ENCODE measurements around the gene SMPDL3B. TPM values are rescaled to one million over a fixed set of nuclear protein-coding genes. Genes with fewer than 3 reads are reported as not detected.

The SMPDL3B gene
- total RNA-seq, 1 experiment from 2014 or later = not detected

DNA sequence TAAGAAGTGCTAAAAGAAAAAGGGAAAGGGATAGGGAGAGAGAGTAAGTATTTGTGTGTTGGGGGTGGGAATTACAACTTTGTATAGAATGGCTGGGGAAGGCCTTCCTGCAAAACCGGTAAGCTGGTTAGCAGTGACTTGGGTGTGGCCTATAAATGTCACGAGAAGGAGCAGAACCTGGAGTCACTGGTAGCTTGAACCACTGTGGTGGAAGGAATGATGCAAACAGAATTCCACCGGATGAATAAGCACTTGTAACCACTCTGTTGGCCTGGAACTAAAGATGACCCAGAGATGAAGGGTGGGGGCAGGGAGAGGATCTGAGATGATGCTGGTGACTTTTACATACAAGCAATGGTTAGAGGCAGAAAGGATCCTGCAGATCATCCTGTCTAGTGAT lies 33.9 kb downstream of the SMPDL3B start:
- Histone ChIP-seq H3K9me2 (replicated peaks; ENCODE audit: insufficient read depth, low read length) (no peaks in the 10 kb centered on the region), H3K36me3 (ENCODE audit: insufficient read depth, low read length) (no peaks in the 10 kb centered on the region), H3K9me3 (ENCODE audit: low read length) (no peaks in the 10 kb centered on the region), H3K9ac (ENCODE audit: low read length) (no peak overlapping the region), H3K4me1 (ENCODE audit: low read length) (no peaks in the 10 kb centered on the region), H3K4me2 (ENCODE audit: low read depth, low read length, poor library complexity, severe bottlenecking) (no peak overlapping the region), H3K79me2 (ENCODE audit: low read length) (no peaks in the 10 kb centered on the region), H4K20me1 (ENCODE audit: insufficient read depth, low read depth, low read length) (no peaks in the 10 kb centered on the region), H3K4me3 (ENCODE audit: low read length) (no peak overlapping the region), H2AFZ (ENCODE audit: low read length) (no peak overlapping the region), H3K27ac (ENCODE audit: low read length) (no peak overlapping the region), H3K27me3 (ENCODE audit: low read length) (no peaks in the 10 kb centered on the region)
- DNase-seq = no peak

- H3K27ac ChIP-seq (ENCODE audit: low read length) = no peak overlapping the region
- H3K36me3 ChIP-seq (ENCODE audit: insufficient read depth, low read length) = no peaks in the 10 kb centered on the region
Measured at GRCh38 chr1:27970401-27970800, 35.6 kb downstream of the SMPDL3B start.

GRCh38 chr1:27971674-27972073 lies 36.9 kb downstream of the SMPDL3B start:
- Histone ChIP-seq H3K36me3 (ENCODE audit: insufficient read depth, low read length) (no peaks in the 10 kb centered on the region), H3K4me2 (ENCODE audit: low read depth, low read length, poor library complexity, severe bottlenecking) (no peak overlapping the region), H3K9me2 (replicated peaks; ENCODE audit: insufficient read depth, low read length) (no peaks in the 10 kb centered on the region), H3K4me1 (ENCODE audit: low read length) (no peaks in the 10 kb centered on the region), H4K20me1 (ENCODE audit: insufficient read depth, low read depth, low read length) (no peaks in the 10 kb centered on the region), H3K79me2 (ENCODE audit: low read length) (no peaks in the 10 kb centered on the region), H3K27me3 (ENCODE audit: low read length) (no peaks in the 10 kb centered on the region), H3K9ac (ENCODE audit: low read length) (no peak overlapping the region), H3K9me3 (ENCODE audit: low read length) (no peaks in the 10 kb centered on the region), H3K4me3 (ENCODE audit: low read length) (no peak overlapping the region), H2AFZ (ENCODE audit: low read length) (no peak overlapping the region), H3K27ac (ENCODE audit: low read length) (no peak overlapping the region)
- no peak for DNase-seq

More at GRCh38 chr1:27970401-27970800, 35.6 kb downstream of the SMPDL3B start:
- no peaks in the 10 kb centered on the region for H3K27me3 ChIP-seq (ENCODE audit: low read length)
- no peak overlapping the region for H3K4me3 ChIP-seq (ENCODE audit: low read length)
- H3K4me1 ChIP-seq (ENCODE audit: low read length) = no peaks in the 10 kb centered on the region
- H4K20me1 ChIP-seq (ENCODE audit: insufficient read depth, low read depth, low read length) = no peaks in the 10 kb centered on the region
- H3K9ac ChIP-seq (ENCODE audit: low read length) = no peak overlapping the region
- H3K9me2 ChIP-seq (replicated peaks; ENCODE audit: insufficient read depth, low read length) = no peaks in the 10 kb centered on the region
- H3K79me2 ChIP-seq (ENCODE audit: low read length) = no peaks in the 10 kb centered on the region
- no peaks in the 10 kb centered on the region for H3K9me3 ChIP-seq (ENCODE audit: low read length)
- no peak overlapping the region for H3K4me2 ChIP-seq (ENCODE audit: low read depth, low read length, poor library complexity, severe bottlenecking)
- DNase-seq = no peak
- no peak overlapping the region for H2AFZ ChIP-seq (ENCODE audit: low read length)

DNA sequence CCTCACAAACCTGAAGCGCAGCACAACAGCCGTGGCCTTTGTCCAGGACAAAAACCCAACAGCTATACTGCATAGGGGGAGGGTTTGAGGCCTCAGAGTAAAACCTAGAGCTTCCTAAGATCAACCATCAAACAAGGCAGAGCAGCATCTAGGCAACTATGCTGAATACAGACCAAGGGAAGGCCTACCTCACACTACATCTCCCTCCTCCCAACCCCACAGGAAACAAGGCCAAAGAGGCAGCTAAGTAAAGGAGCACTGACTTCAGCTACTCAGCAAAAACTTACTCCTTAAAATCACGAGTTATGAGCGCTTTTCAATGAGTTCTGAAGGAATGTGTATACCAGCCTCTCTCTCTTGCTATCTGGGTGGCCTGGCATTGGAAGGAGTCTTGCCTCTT lies 37.3 kb downstream of the SMPDL3B start:
- H3K36me3 ChIP-seq (ENCODE audit: insufficient read depth, low read length) = no peaks in the 10 kb centered on the region
- no peaks in the 10 kb centered on the region for H3K27me3 ChIP-seq (ENCODE audit: low read length)
- no peaks in the 10 kb centered on the region for H3K4me1 ChIP-seq (ENCODE audit: low read length)
- no peak overlapping the region for H2AFZ ChIP-seq (ENCODE audit: low read length)
- no peak for DNase-seq
- H3K79me2 ChIP-seq (ENCODE audit: low read length) = no peaks in the 10 kb centered on the region
- H3K27ac ChIP-seq (ENCODE audit: low read length) = no peak overlapping the region
- no peak overlapping the region for H3K4me3 ChIP-seq (ENCODE audit: low read length)
- H3K9me2 ChIP-seq (replicated peaks; ENCODE audit: insufficient read depth, low read length) = no peaks in the 10 kb centered on the region
- H3K9ac ChIP-seq (ENCODE audit: low read length) = no peak overlapping the region
- no peaks in the 10 kb centered on the region for H3K9me3 ChIP-seq (ENCODE audit: low read length)
- no peak overlapping the region for H3K4me2 ChIP-seq (ENCODE audit: low read depth, low read length, poor library complexity, severe bottlenecking)
- no peaks in the 10 kb centered on the region for H4K20me1 ChIP-seq (ENCODE audit: insufficient read depth, low read depth, low read length)

DNA sequence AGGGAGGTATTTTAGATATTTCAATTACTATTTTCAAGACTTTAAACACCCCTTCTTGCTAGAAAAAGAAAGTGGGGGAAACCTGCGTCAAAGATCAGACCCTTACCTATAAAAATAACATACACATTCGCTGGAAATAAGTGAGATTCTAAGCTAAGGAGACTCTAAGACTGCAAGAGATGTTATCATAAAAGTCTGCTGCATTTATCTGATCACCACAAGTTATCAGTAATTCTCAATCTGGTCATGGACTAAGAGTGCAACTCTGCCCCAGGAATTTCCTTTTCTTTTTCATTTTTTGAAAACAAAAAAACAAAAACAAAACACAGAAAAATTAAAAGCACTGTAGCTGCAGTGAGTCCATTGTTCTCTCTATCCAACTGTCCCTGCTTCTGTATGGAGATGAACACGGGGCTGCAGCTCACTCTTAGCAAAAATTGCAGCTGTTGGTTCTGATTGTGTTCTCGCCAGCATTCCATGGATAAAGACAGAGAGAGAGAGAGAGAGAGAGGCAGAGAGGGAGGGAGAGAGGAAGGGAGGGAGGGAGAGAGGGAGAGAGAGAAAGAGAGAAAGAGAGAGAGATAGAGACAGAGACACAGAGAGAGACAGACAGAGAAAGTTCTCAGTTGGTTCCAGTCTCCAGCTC lies 39.1 kb downstream of the SMPDL3B start:
- no peak overlapping the region for H3K27ac ChIP-seq (ENCODE audit: low read length)
- H3K36me3 ChIP-seq (ENCODE audit: insufficient read depth, low read length) = 0 out of 2 replicates have a peak, but pooled peaks cover 4% of the 10 kb centered on the region
- no peak overlapping the region for H3K4me2 ChIP-seq (ENCODE audit: low read depth, low read length, poor library complexity, severe bottlenecking)
- no peaks in the 10 kb centered on the region for H3K9me3 ChIP-seq (ENCODE audit: low read length)
- DNase-seq = no peak
- no peak overlapping the region for H3K4me3 ChIP-seq (ENCODE audit: low read length)
- no peaks in the 10 kb centered on the region for H3K4me1 ChIP-seq (ENCODE audit: low read length)
- H4K20me1 ChIP-seq (ENCODE audit: insufficient read depth, low read depth, low read length) = no peaks in the 10 kb centered on the region
- H3K9me2 ChIP-seq (replicated peaks; ENCODE audit: insufficient read depth, low read length) = no peaks in the 10 kb centered on the region
- no peaks in the 10 kb centered on the region for H3K79me2 ChIP-seq (ENCODE audit: low read length)
- H2AFZ ChIP-seq (ENCODE audit: low read length) = no peak overlapping the region
- no peak overlapping the region for H3K9ac ChIP-seq (ENCODE audit: low read length)
- no peaks in the 10 kb centered on the region for H3K27me3 ChIP-seq (ENCODE audit: low read length)

DNA sequence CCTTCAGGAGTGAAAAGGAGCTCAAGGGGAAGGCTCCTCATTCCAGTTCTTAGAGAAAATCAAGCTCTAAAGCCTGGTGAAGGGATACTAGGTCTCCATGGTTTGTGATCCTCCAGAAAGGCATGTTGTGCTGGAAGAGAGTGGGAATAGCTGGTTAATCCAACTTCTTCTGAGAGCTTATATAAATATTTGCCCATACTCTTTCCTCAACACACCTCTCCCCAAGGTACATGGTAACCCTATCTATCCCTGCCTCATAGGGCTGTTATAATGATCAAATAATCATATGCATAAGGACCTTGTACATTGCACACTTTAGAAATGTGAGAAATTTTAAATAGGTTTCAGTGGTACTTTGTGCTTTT lies 39.6 kb downstream of the SMPDL3B start:
- Histone ChIP-seq H3K9ac (ENCODE audit: low read length) (no peak overlapping the region), H3K4me1 (ENCODE audit: low read length) (no peaks in the 10 kb centered on the region), H4K20me1 (ENCODE audit: insufficient read depth, low read depth, low read length) (no peaks in the 10 kb centered on the region), H3K36me3 (ENCODE audit: insufficient read depth, low read length) (0 out of 2 replicates have a peak, but pooled peaks cover 4% of the 10 kb centered on the region), H3K79me2 (ENCODE audit: low read length) (no peaks in the 10 kb centered on the region), H3K9me3 (ENCODE audit: low read length) (no peaks in the 10 kb centered on the region), H2AFZ (ENCODE audit: low read length) (no peak overlapping the region), H3K27ac (ENCODE audit: low read length) (no peak overlapping the region), H3K4me3 (ENCODE audit: low read length) (no peak overlapping the region), H3K4me2 (ENCODE audit: low read depth, low read length, poor library complexity, severe bottlenecking) (no peak overlapping the region), H3K9me2 (replicated peaks; ENCODE audit: insufficient read depth, low read length) (no peaks in the 10 kb centered on the region), H3K27me3 (ENCODE audit: low read length) (no peaks in the 10 kb centered on the region)
- DNase-seq = no peak

- no peaks in the 10 kb centered on the region for H3K79me2 ChIP-seq (ENCODE audit: low read length)
- H4K20me1 ChIP-seq (ENCODE audit: insufficient read depth, low read depth, low read length) = no peaks in the 10 kb centered on the region
- no peaks in the 10 kb centered on the region for H3K27me3 ChIP-seq (ENCODE audit: low read length)
- peak; percentile 73 for DNase-seq
- H3K27ac ChIP-seq (ENCODE audit: low read length) = no peak overlapping the region
- H3K36me3 ChIP-seq (ENCODE audit: insufficient read depth, low read length) = 0 out of 2 replicates have a peak, but pooled peaks cover 4% of the 10 kb centered on the region
- H3K9ac ChIP-seq (ENCODE audit: low read length) = no peak overlapping the region
- H3K9me2 ChIP-seq (replicated peaks; ENCODE audit: insufficient read depth, low read length) = no peaks in the 10 kb centered on the region
- H3K4me3 ChIP-seq (ENCODE audit: low read length) = no peak overlapping the region
- H3K4me1 ChIP-seq (ENCODE audit: low read length) = no peaks in the 10 kb centered on the region
- H2AFZ ChIP-seq (ENCODE audit: low read length) = no peak overlapping the region
- no peak overlapping the region for H3K4me2 ChIP-seq (ENCODE audit: low read depth, low read length, poor library complexity, severe bottlenecking)
- H3K9me3 ChIP-seq (ENCODE audit: low read length) = no peaks in the 10 kb centered on the region
Measured at GRCh38 chr1:27979151-27979858, 44.5 kb downstream of the SMPDL3B start.

DNA sequence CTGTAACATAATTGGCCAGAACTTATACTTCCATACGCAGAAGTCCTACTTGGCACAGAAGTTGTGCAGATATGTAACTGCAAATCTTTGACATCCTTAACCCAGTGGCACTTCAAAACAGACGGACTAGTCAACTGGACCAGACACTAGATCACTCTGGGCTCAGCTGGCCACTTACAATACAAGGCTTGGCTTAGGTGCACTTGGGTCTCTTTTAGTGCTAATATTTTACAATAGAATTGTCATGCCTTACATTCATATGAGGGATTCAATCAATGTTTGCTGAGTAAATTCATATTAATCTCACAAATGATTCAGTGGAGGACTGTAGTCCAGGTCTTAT lies 45.0 kb downstream of the SMPDL3B start:
- H3K4me3 ChIP-seq (ENCODE audit: low read length) = no peak overlapping the region
- H3K27ac ChIP-seq (ENCODE audit: low read length) = no peak overlapping the region
- DNase-seq = no peak
- no peak overlapping the region for H2AFZ ChIP-seq (ENCODE audit: low read length)
- no peaks in the 10 kb centered on the region for H3K9me2 ChIP-seq (replicated peaks; ENCODE audit: insufficient read depth, low read length)
- no peak overlapping the region for H3K4me2 ChIP-seq (ENCODE audit: low read depth, low read length, poor library complexity, severe bottlenecking)
- H3K27me3 ChIP-seq (ENCODE audit: low read length) = no peaks in the 10 kb centered on the region
- no peaks in the 10 kb centered on the region for H3K79me2 ChIP-seq (ENCODE audit: low read length)
- H3K4me1 ChIP-seq (ENCODE audit: low read length) = no peaks in the 10 kb centered on the region
- no peaks in the 10 kb centered on the region for H3K9me3 ChIP-seq (ENCODE audit: low read length)
- H3K9ac ChIP-seq (ENCODE audit: low read length) = no peak overlapping the region
- H3K36me3 ChIP-seq (ENCODE audit: insufficient read depth, low read length) = 0 out of 2 replicates have a peak, but pooled peaks cover 4% of the 10 kb centered on the region
- no peaks in the 10 kb centered on the region for H4K20me1 ChIP-seq (ENCODE audit: insufficient read depth, low read depth, low read length)
